GDM1 (cell line): ENCODE measurements around the gene RBM15B.
A peak's percentile ranks its signal among the peaks of the same experiment; 100 is the strongest.

Source experiments
- DNase-seq: peaks from one replicate; lab custom pipeline; 2025; lab: John Stamatoyannopoulos, UW

Gene RBM15B

DNA sequence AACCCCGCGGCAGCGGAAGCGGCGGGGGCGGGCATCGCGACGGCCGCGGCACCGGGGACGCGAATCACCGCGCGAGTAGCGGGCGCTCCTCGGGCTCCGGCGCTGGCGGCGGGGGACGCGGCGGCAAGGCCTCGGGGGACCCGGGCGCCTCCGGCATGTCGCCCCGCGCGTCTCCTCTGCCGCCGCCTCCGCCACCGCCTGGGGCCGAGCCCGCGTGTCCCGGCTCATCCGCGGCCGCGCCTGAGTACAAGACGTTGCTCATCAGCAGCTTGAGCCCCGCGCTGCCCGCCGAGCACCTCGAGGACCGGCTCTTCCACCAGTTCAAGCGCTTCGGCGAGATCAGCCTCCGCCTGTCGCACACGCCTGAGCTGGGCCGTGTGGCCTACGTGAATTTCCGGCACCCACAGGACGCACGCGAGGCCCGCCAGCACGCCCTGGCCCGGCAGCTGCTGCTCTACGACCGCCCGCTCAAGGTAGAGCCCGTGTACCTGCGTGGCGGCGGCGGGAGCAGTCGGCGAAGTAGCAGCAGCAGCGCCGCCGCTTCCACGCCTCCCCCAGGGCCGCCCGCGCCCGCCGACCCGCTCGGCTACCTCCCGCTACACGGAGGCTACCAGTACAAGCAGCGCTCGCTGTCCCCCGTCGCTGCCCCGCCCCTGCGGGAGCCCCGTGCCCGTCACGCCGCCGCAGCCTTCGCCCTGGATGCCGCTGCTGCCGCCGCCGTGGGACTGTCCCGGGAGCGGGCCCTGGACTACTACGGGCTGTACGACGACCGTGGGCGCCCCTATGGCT, 675 bp downstream of the RBM15B start:
- no peak for DNase-seq

- DNase-seq = no peak
Measured at GRCh38 chr3:51392355-51393133, 1.5 kb downstream of the RBM15B start.

DNA sequence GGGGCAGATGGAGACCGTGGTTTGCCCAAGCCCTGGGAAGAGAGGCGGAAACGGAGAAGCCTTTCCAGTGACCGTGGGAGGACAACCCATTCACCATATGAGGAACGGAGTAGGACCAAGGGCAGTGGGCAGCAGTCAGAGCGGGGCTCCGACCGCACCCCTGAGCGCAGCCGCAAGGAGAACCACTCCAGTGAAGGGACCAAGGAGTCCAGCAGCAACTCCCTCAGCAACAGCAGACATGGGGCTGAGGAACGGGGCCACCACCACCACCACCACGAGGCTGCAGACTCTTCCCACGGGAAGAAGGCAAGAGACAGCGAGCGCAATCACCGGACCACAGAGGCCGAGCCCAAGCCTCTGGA, 2.0 kb downstream of the RBM15B start:
- no peak for DNase-seq

DNA sequence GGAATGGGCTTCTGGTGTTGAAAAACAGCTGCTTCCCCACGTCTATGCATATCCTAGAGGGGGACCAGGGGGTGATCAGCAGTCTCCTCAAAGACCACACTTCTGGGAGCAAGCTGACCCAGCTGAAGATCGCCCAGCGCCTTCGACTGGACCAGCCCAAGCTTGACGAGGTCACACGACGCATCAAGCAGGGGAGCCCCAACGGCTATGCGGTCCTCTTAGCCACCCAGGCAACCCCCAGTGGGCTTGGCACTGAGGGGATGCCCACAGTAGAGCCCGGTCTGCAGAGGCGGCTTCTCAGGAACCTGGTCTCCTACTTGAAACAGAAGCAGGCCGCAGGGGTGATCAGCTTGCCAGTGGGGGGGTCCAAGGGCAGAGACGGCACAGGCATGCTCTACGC, 2.5 kb downstream of the RBM15B start:
- no peak for DNase-seq

DNA sequence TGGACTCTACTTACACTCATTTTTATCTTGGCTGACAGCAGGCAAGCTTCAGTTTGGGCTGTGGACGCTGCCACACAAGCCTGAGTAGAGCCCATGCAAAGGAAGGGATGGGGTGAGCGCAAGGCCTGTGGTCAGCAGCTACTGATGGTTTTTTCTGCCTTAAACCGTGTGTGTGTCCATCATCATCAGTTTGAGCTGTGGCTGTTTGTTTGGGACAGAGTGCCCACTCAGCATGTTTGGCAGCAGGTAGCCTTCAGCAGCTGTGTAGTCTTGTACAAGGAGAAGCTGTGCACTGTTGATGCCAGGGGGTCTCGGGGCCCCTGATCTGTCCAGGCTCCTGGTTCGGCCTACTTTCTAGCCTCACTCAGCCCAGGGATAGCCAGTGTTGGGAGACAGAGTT, 3.5 kb downstream of the RBM15B start:
- no peak for DNase-seq

- no peak for DNase-seq
Measured at GRCh38 chr3:51395493-51396213, 4.6 kb downstream of the RBM15B start.

DNA sequence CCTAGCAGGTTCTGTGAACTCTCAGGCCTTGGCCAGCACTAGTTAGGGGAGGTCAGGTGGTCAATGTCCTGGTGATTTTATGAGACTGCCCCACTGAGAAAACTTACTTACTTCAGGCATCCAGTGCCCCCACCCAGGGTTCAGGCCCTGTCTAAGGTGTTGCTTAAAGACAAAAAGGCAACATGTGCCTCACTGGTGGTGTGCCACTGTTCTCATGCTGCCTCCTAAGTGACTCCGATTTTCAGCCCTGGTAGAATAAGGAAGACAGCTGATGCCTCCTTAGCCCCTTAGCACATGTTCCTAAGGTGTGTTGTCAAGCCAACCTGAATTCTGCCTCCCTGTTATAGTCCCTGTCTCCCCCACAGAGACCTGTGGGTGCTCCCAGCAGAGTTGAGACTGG, 5.3 kb downstream of the RBM15B start:
- no peak for DNase-seq

DNA sequence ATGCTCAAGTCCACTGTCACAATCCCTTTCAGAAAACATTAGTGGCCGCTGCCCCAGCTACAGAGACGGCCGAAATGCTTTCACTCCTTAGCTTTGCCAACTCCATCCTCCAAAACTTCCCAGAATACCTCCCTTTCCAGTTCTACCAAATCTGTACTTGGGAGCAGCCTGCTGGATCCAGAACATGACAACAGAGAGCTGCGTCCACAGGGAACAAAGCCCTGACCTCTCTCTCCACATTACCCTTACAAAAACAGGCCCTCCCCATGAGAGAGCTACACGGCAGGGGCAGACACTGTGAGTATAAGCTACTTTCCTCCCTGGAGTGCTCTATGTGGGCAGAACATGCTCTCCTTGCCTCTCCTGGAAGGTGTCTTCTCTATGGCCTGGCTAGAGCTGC, 6.3 kb downstream of the RBM15B start:
- no peak for DNase-seq

DNA sequence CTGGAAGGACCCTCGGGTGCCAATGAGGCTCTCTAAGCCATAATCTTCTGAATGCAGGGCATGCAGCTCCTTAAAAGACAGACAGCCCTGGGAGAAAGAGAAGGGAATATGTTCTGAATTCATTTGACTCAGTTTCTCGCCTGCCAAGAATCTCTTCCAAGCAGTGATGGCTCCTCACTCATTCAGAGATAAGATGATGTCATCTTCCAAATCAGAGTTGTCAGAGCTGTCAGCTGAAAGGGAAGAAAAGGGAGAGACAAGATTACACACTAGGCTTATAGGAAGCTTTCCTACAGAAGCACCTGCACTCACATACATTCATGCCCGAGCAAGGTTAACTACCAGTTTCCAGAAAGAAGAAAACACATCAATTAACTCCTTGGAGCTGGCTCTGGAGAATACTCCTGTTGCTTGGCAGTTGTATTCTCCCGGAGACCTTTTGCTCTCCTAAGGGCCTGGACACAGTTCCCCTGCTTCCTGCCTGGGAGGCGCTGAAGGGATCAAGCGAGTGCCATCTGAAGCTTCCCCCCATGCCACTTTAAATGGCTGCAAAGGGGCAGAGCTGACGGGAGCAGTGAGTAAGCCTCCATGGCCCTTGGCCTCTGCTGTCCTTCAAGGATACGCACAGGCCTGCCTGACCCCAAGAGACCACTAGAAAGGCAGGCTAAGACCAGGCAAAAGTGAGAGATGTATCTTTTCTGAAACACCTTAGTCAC, 7.7 kb downstream of the RBM15B start:
- no peak for DNase-seq

GRCh38 chr3:51400166-51400565, 9.1 kb downstream of the RBM15B start:
- no peak for DNase-seq

GRCh38 chr3:51401735-51402134, 10.7 kb downstream of the RBM15B start:
- DNase-seq = no peak

DNA sequence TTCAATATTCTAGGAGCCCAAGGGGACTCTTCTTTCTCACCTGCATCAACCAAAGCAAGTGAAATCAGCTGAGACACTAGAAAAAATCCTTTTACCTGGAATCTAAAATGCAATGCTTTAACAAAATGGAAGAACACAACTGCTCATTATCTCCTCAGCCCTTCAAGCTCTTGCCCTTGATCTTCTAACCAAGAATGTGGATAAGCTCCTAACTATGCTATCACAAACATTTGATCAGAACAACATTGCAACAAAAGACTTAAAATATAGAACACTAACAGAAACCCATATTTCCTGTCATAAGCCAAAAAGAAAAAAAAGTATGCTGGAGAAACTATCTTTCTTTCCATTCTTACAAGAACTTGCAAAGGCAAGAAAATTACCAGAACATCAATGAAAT, 12.6 kb downstream of the RBM15B start:
- DNase-seq = no peak

GRCh38 chr3:51408021-51408420, 16.9 kb downstream of the RBM15B start:
- no peak for DNase-seq

DNA sequence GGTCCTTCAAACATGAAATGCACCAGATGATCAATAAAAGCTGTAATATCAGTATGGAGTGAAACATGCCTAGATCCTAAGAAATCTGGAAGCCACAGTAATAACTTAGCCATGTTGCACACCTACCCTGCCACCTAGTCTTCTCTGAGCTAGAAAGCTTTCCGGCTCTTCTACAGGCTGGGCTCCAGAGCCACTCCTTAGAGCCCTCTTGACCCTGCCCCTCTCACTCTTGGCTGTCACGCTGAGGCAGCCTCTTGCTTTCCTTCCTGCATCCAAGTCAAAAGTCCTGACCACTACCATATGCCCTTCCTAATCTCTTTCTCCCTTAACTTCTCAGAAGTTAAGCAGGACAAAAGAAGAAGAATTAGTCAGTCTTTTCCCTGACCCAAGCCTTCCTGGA, 17.7 kb downstream of the RBM15B start:
- no peak for DNase-seq

DNA sequence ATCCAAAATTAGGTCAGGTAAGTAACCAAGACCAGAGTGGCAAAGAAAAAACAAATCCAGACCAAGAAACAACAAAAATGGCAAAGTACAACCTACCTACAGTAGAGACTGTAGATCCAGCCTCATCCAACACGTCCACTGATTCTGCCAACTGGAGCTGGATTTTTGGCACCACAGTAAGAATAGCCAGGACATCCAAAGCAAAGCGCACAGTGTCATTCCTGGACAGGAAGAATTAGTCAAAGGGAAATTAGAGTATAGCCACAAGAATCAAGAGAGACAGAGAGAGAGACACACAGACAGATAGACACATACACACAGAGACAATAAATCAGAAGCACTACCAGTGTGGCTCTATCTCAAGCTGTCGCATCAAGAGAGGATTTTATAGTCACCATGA, 31.1 kb downstream of the RBM15B start:
- no peak for DNase-seq

DNA sequence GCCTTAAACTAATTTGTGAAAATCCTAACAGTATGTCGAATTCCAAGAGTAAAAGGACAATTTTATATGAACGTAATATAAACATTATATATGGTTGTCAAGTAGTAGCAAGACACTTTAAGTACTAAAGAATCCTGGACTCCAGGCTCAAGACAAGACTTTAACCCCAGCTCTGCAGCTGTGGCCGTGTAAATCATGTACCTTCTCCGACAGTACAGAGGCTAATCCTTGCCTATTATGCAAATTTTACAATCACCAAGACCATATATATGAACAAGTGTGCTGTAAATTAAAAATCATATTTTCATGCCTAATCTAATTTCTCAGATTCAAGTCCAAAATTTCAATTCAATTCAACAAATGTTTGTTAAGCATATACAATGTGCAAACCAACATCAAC, 35.8 kb downstream of the RBM15B start:
- DNase-seq = no peak

- DNase-seq = no peak
Measured at GRCh38 chr3:51429138-51429537, 38.1 kb downstream of the RBM15B start.

DNA sequence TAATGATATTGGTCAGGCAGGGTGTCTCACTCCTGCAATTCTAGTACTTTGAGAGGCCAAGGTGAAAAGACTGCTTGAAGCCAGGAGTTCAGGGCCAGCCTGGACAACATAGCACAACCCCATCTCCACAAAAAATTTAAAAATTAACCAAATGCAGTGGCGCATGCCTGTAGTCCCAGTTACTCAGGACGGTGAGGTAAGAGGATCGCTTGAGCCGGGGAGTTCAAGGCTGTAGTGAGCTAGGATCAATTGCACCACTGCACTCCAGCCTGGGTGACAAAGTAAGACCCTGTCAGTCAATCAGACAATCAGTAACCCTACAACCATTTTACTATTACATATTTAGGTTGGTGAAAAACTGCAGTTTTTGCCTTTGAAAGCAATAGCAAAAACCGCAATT, 43.0 kb downstream of the RBM15B start:
- DNase-seq = no peak

DNA sequence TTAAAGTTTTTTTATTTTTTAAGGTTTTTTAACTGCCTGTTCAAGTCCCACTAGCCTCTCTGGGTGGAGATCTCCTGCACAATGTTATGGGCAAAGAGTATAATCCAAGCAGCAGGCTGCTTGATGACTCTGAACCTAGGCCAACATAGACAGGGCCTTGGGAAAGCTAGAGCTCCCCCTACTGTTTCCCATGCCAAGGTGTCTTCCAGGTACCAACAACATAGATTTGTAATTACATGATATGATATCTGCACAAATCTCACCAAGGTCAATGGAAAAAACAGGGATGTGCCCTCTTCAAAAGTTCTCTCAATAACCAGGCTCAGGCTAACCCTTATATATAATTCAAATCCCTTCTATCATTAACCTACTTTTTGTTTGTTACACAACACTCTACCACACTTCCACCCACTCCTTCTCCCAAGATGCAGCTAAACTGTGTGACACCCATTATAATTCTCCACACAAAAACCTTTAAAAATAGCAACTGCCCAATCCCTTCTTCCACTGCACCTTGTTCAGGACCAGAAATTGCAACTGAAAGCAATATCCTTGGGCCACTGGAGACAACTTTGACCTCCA, 43.8 kb downstream of the RBM15B start:
- peak; percentile 39 for DNase-seq

GRCh38 chr3:51436998-51437639, 46.0 kb downstream of the RBM15B start:
- DNase-seq = no peak

- DNase-seq = no peak
Measured at GRCh38 chr3:51441282-51442030, 50.4 kb downstream of the RBM15B start.
